Transverse colon (tissue), 4 donors: Measurements from ENCODE around the gene KAZN.

ENCODE experiments used
- POLR2AphosphoS5 ChIP-seq, 3 donors: sonication (generic); formaldehyde crosslinking; IDR thresholded peaks; one replicate each; pipeline ENCODE4 v1.6.1; 2016; ENCODE audit warnings: antibody characterized with exemption in 3 of 3
- TF ChIP-seq, protein P1 (sequence below), 5 experiments: fragments of 200-600 bp in 3 of 5; fragments of 450-650 bp in 2 of 5; sonication (generic) in 3 of 5; IDR thresholded peaks; 1 replicate in 2 of 5; 2 replicates in 3 of 5; pipeline ENCODE4 v1.5.1; 2016 to 2017; ENCODE audit warnings: antibody characterized with exemption in 5 of 5, inconsistent platforms in 3 of 5, mild to moderate bottlenecking in 2 of 5, moderate library complexity in 1 of 5

DNA sequence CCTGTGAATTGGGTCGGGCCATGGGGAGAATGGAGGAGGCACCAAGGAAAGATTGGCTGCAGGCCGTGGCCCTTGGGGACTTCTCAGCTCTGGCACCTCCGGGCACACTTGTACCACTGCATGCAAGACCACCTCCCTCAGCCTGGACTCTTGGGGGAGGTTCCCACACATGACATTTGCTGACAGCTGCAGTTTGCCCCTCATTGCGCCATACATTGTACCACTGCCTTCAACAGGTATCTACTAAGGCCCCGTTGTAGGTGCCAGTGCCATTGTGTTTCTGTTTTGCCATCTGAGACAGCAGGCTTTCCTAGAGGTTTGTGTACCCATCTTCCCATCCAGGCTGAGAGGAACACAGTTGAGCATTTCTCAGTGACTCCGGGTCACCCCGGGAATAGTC is 395.7 kb downstream of the KAZN start:
- TF ChIP-seq, protein P1, sequence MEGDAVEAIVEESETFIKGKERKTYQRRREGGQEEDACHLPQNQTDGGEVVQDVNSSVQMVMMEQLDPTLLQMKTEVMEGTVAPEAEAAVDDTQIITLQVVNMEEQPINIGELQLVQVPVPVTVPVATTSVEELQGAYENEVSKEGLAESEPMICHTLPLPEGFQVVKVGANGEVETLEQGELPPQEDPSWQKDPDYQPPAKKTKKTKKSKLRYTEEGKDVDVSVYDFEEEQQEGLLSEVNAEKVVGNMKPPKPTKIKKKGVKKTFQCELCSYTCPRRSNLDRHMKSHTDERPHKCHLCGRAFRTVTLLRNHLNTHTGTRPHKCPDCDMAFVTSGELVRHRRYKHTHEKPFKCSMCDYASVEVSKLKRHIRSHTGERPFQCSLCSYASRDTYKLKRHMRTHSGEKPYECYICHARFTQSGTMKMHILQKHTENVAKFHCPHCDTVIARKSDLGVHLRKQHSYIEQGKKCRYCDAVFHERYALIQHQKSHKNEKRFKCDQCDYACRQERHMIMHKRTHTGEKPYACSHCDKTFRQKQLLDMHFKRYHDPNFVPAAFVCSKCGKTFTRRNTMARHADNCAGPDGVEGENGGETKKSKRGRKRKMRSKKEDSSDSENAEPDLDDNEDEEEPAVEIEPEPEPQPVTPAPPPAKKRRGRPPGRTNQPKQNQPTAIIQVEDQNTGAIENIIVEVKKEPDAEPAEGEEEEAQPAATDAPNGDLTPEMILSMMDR (IDR thresholded peaks at IDR 0.05), result no peak
- TF ChIP-seq POLR2AphosphoS5 (IDR thresholded peaks at IDR 0.05), result no peak
